GM12892 (cell line): ENCODE measurements around the gene ASTN1.

Experiments used
- POLR2AphosphoS5 ChIP-seq: IDR thresholded peaks from 2 replicates; pipeline ENCODE4 v1.6.1; 2011; ENCODE audit warnings: low read depth, low read length, control low read depth
- TAF1 ChIP-seq: IDR thresholded peaks from 2 replicates; pipeline ENCODE4 v1.6.1; 2011; ENCODE audit warnings: low read depth, mild to moderate bottlenecking, control low read depth, low read length, borderline replicate concordance

- TF ChIP-seq TAF1 (no peak), POLR2AphosphoS5 (no peak)
Observed at GRCh38 chr1:176925223-176925622, 239.3 kb downstream of the ASTN1 start.
